Muscle of leg (tissue), 11 donors: ENCODE data around the gene RABL6. TPM values are rescaled to one million over a fixed set of nuclear protein-coding genes. Genes with fewer than 3 reads are reported as not detected.
"Not testable (repeated sequence)": the region's sequence is repeated elsewhere in the genome, so short reads cannot be mapped to it uniquely, and the experiment has no call there.

Experiments used
- DNase-seq: peaks from one replicate; pipeline ENCODE4 v3.0.0; 2013
- H3K27ac ChIP-seq: one replicate; pipeline ENCODE4 v1.5.1; 2013; ENCODE audit warnings: mild to moderate bottlenecking, low read length, control low read depth
- H3K27me3 ChIP-seq: one replicate; pipeline ENCODE4 v1.6.1; 2013; ENCODE audit warnings: low read length; ENCODE audit not compliant: control insufficient read depth, insufficient read depth
- H3K36me3 ChIP-seq: one replicate; pipeline ENCODE4 v1.6.1; 2013; ENCODE audit warnings: low read length; ENCODE audit not compliant: control insufficient read depth, insufficient read depth
- H3K4me1 ChIP-seq: one replicate; pipeline ENCODE4 v1.6.1; 2013; ENCODE audit warnings: low read length; ENCODE audit not compliant: control insufficient read depth, insufficient read depth
- H3K4me3 ChIP-seq: one replicate; pipeline ENCODE4 v1.5.1; 2013; ENCODE audit warnings: low read length, control low read depth
- H3K9me3 ChIP-seq: replicated peaks from 2 replicates; pipeline ENCODE4 v1.6.1; 2013; ENCODE audit warnings: low read depth, low read length; ENCODE audit not compliant: control insufficient read depth
- WGBS: methylation state at CpG from one replicate; pipeline ENCODE4 v1.1.5; 2013; ENCODE audit warnings: missing lambda C conversion rate; ENCODE audit not compliant: insufficient coverage; 5-methylcytosine and 5-hydroxymethylcytosine counted together
- polyA plus RNA-seq, 8 donors: library from polyadenylated mRNA; unstranded; fragments of 120-200 nt; gene quantifications; one replicate each; pipeline versions ENCODE4 v1.2.1 to v1.2.3, GENCODE V29; 2013; ENCODE audit warnings: inconsistent platforms in 1 of 8, low replicate concordance in 1 of 8; ENCODE audit not compliant: insufficient read length in 8 of 8, insufficient read depth in 1 of 8
- total RNA-seq: library from RNA; stranded (reverse); fragments of 120-200 nt; gene quantifications from one replicate; pipeline ENCODE4 v1.2.4, GENCODE V29; 2013

RABL6 gene
- total and polyA plus RNA-seq, 9 donors: 37.6 to 66.0 (median 60.8) TPM

- peaks cover 38% of the 10 kb centered on the region for H3K4me1 ChIP-seq
- no peak for DNase-seq
- no peaks in the 10 kb centered on the region for H3K9me3 ChIP-seq
- H3K27ac ChIP-seq: no peak overlapping the region
- peaks cover 35% of the 10 kb centered on the region for H3K27me3 ChIP-seq
- no peak overlapping the region for H3K4me3 ChIP-seq
- 77% methylated on average over 5 of the region's 14 CpGs for whole genome bisulfite sequencing
- peaks cover 4% of the 10 kb centered on the region for H3K36me3 ChIP-seq
These were observed 13.3 kb upstream of the RABL6 start for GRCh38 chr9:136794281-136794999.

GRCh38 chr9:136795000-136795348 lies 12.8 kb upstream of the RABL6 start:
- Histone ChIP-seq H3K36me3 (peaks cover 4% of the 10 kb centered on the region), H3K27me3 (peaks cover 40% of the 10 kb centered on the region), H3K9me3 (no peaks in the 10 kb centered on the region), H3K4me1 (peaks cover 43% of the 10 kb centered on the region), H3K4me3 (no peak overlapping the region), H3K27ac (no peak overlapping the region)
- no peak for DNase-seq
- 71% methylated on average over 2 of the region's 6 CpGs for WGBS

- peaks cover 53% of the 10 kb centered on the region for H3K27me3 ChIP-seq
- H3K4me3 ChIP-seq: no peak within 1 kb of the TSS
- no peak within 1 kb of the TSS for H3K27ac ChIP-seq
- H3K4me1 ChIP-seq: peaks cover 50% of the 10 kb centered on the region
- DNase-seq: no peak
- no peaks in the 10 kb centered on the region for H3K9me3 ChIP-seq
- H3K36me3 ChIP-seq: peaks cover 4% of the 10 kb centered on the region
- 24% methylated on average over 5 of the region's 5 CpGs for WGBS
These were observed 11.4 kb upstream of the RABL6 start, which contains the start of gene CCDC183 for GRCh38 chr9:136796238-136796774. Gene CCDC183 (plus strand): TSS chr9:136796338. CDS start chr9:136796398, 60 bp downstream.

GRCh38 chr9:136796775-136797347 lies 10.9 kb upstream of the RABL6 start:
- H3K36me3 ChIP-seq, H3K9me3 ChIP-seq, H3K4me3 ChIP-seq, DNase-seq, H3K27ac ChIP-seq: not testable (repeated sequence)
- WGBS: 0% methylated on average over 1 of the region's 10 CpGs
- Histone ChIP-seq H3K4me1 (peaks cover 44% of the 10 kb centered on the region), H3K27me3 (peaks cover 58% of the 10 kb centered on the region)

- WGBS: 60% methylated on average over 1 of the region's 6 CpGs
These were observed 9.1 kb upstream of the RABL6 start for GRCh38 chr9:136798708-136799078.

GRCh38 chr9:136799079-136799853 lies 8.5 kb upstream of the RABL6 start:
- peaks cover 67% of the 10 kb centered on the region for H3K27me3 ChIP-seq
- H3K9me3 ChIP-seq: no peaks in the 10 kb centered on the region
- no peak for DNase-seq
- H3K27ac ChIP-seq: no peak overlapping the region
- peaks cover 40% of the 10 kb centered on the region for H3K4me1 ChIP-seq
- H3K4me3 ChIP-seq: no peak overlapping the region
- H3K36me3 ChIP-seq: no peaks in the 10 kb centered on the region
- WGBS: 46% methylated on average over 16 of the region's 35 CpGs

More at GRCh38 chr9:136798708-136799078, 9.1 kb upstream of the RABL6 start:
- Histone ChIP-seq H3K36me3 (no peaks in the 10 kb centered on the region), H3K27ac (no peak overlapping the region), H3K27me3 (peaks cover 67% of the 10 kb centered on the region), H3K4me3 (no peak overlapping the region), H3K4me1 (peaks cover 37% of the 10 kb centered on the region), H3K9me3 (no peaks in the 10 kb centered on the region)
- DNase-seq: no peak

- Histone ChIP-seq H3K9me3 (no peaks in the 10 kb centered on the region), H3K27ac (no peak overlapping the region), H3K27me3 (peaks cover 67% of the 10 kb centered on the region), H3K36me3 (no peaks in the 10 kb centered on the region), H3K4me3 (peak overlapping the region; percentile 8), H3K4me1 (peaks cover 48% of the 10 kb centered on the region)
- no peak for DNase-seq
- WGBS: under 1% methylated on average over 48 of the region's 63 CpGs
These were observed 7.7 kb upstream of the RABL6 start for GRCh38 chr9:136799854-136800657.

- H3K4me3 ChIP-seq: no peak overlapping the region
- no peak overlapping the region for H3K27ac ChIP-seq
- H3K36me3 ChIP-seq: no peaks in the 10 kb centered on the region
- peaks cover 48% of the 10 kb centered on the region for H3K4me1 ChIP-seq
- WGBS: 63% methylated on average over 2 of the region's 6 CpGs
- no peaks in the 10 kb centered on the region for H3K9me3 ChIP-seq
- peaks cover 51% of the 10 kb centered on the region for H3K27me3 ChIP-seq
- no peak for DNase-seq
These were observed 5.4 kb upstream of the RABL6 start for GRCh38 chr9:136802321-136802720.

GRCh38 chr9:136803009-136803550 lies 4.7 kb upstream of the RABL6 start:
- not testable (repeated sequence) for H3K27ac ChIP-seq, H3K36me3 ChIP-seq, H3K4me3 ChIP-seq, DNase-seq, H3K9me3 ChIP-seq
- 100% methylated on average over 2 of the region's 9 CpGs for WGBS
- Histone ChIP-seq H3K4me1 (peaks cover 44% of the 10 kb centered on the region), H3K27me3 (peaks cover 46% of the 10 kb centered on the region)
